ENCODE measurements around the gene ERLIN1. TPM values are rescaled to one million over a fixed set of nuclear protein-coding genes. Genes with fewer than 3 reads are reported as not detected.

The ERLIN1 gene
- total RNA-seq, 1 experiment from 2014 or later: 33.0 TPM

GRCh38 chr10:100141446-100142087 is 44.3 kb downstream of the ERLIN1 start:
- Histone ChIP-seq H4K20me1 (ENCODE audit: control insufficient read depth, insufficient read depth, insufficient read length) (no peaks in the 10 kb centered on the region), H3K4me2 (ENCODE audit: insufficient read depth, insufficient read length, low read length) (no peak overlapping the region), H2BK20ac (ENCODE audit: low read depth, low read length, poor library complexity, severe bottlenecking) (no peak overlapping the region), H4K8ac (replicated peaks; ENCODE audit: insufficient read length, low read depth, low read length) (no peak overlapping the region), H3K14ac (ENCODE audit: insufficient read depth, low read length) (no peak overlapping the region), H4K5ac (ENCODE audit: insufficient read length, low read depth, low read length) (no peak overlapping the region), H3K56ac (ENCODE audit: insufficient read length, low read depth, low read length) (no peak overlapping the region), H3K27me3 (ENCODE audit: insufficient read depth, low read length) (no peaks in the 10 kb centered on the region), H3K9ac (ENCODE audit: extremely low read depth, insufficient read length, low read length) (no peak overlapping the region), H3K79me2 (ENCODE audit: insufficient read depth, low read length) (no peaks in the 10 kb centered on the region), H3K9me3 (ENCODE audit: control insufficient read depth, low read depth, low read length) (no peaks in the 10 kb centered on the region), H4K91ac (ENCODE audit: insufficient read length, low read depth, low read length) (no peak overlapping the region), H3K4ac (ENCODE audit: low read depth, low read length) (no peak overlapping the region), H2BK5ac (ENCODE audit: insufficient read length, low read length) (no peak overlapping the region), H3K79me1 (ENCODE audit: insufficient read depth, low read depth, low read length, poor library complexity, severe bottlenecking) (no peaks in the 10 kb centered on the region), H2AFZ (ENCODE audit: low read length) (no peak overlapping the region), H3K23me2 (ENCODE audit: insufficient read length, low read depth, low read length, poor library complexity, severe bottlenecking) (no peaks in the 10 kb centered on the region), H3K27ac (ENCODE audit: insufficient read length, low read depth, low read length) (no peak overlapping the region), H3K4me1 (ENCODE audit: insufficient read depth, low read length) (no peaks in the 10 kb centered on the region), H2AK5ac (ENCODE audit: insufficient read length, low read length) (no peak overlapping the region), H2BK15ac (ENCODE audit: low read depth, low read length) (no peak overlapping the region), H3T11ph (ENCODE audit: low read length) (no peak overlapping the region), H3K23ac (ENCODE audit: insufficient read length, low read depth, low read length) (no peak overlapping the region), H2BK12ac (ENCODE audit: insufficient read length, low read depth, low read length) (no peak overlapping the region), H2BK120ac (ENCODE audit: low read depth, low read length, poor library complexity, severe bottlenecking) (no peak overlapping the region), H3K18ac (ENCODE audit: insufficient read length, low read depth, low read length) (no peak overlapping the region)
- Mint-ChIP-seq H3K27ac (no peak overlapping the region), H3K9me3 (peaks cover 0 to under 1% of the 10 kb centered on the region in 2 experiments; a peak in 1 of 5 replicates), H3K36me3 (ENCODE audit: insufficient read depth in 1 of 3, low read depth in 3 of 3) (no peaks in the 10 kb centered on the region), H3K4me1 (no peaks in the 10 kb centered on the region), H3K27me3 (ENCODE audit: low read depth) (no peaks in the 10 kb centered on the region; the same call in 1 of the 2 replicates), H3K4me3 (no peak overlapping the region)
- TF ChIP-seq, protein P1, sequence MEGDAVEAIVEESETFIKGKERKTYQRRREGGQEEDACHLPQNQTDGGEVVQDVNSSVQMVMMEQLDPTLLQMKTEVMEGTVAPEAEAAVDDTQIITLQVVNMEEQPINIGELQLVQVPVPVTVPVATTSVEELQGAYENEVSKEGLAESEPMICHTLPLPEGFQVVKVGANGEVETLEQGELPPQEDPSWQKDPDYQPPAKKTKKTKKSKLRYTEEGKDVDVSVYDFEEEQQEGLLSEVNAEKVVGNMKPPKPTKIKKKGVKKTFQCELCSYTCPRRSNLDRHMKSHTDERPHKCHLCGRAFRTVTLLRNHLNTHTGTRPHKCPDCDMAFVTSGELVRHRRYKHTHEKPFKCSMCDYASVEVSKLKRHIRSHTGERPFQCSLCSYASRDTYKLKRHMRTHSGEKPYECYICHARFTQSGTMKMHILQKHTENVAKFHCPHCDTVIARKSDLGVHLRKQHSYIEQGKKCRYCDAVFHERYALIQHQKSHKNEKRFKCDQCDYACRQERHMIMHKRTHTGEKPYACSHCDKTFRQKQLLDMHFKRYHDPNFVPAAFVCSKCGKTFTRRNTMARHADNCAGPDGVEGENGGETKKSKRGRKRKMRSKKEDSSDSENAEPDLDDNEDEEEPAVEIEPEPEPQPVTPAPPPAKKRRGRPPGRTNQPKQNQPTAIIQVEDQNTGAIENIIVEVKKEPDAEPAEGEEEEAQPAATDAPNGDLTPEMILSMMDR (conservative IDR thresholded peaks at IDR 0.05): no peak
- WGBS (ENCODE audit: extremely low coverage, insufficient read length, low lambda C conversion rate): no CpG with 5 or more reads among the region's 5 CpGs
- DNase-seq: no peak
